ACHN (cell line): Measurements from ENCODE around the gene PTDSS2.
"Not testable (repeated sequence)": the region's sequence is repeated elsewhere in the genome, so short reads cannot be mapped to it uniquely, and the experiment has no call there.

ENCODE experiments used
- DNase-seq: peaks from one replicate; pipeline ENCODE4 v3.0.0-alpha.2; 2015
- in situ Hi-C: cut with HindIII; loops from 2 replicates; pipeline ENCODE4 v1.10.0; 2017; ENCODE audit warnings: low sequenced_read_pairs, low pct_ligation_motif_present, low pct_unique_long_range_greater_than_20kb

PTDSS2 gene

DNA sequence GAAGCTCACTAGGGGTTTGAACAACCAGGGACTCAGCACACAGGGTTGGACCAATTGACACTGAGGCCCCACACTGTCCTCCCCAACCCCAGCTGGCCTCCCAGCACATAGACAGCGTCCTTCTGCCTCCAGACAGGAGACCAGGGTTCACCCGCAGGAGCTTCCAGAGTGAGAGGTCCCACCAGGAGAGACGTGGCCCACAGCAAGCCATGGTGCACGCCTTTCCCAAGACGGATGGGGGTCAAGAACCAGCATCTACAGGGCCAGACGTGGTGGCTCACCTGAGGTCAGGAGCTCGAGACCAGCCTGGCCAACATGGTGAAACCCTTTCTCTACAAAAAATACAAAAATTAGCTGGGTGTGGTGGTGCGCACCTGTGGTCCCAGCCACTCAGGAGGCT is 23.2 kb upstream of the PTDSS2 start:
- in situ Hi-C loops: no loop called here

DNA sequence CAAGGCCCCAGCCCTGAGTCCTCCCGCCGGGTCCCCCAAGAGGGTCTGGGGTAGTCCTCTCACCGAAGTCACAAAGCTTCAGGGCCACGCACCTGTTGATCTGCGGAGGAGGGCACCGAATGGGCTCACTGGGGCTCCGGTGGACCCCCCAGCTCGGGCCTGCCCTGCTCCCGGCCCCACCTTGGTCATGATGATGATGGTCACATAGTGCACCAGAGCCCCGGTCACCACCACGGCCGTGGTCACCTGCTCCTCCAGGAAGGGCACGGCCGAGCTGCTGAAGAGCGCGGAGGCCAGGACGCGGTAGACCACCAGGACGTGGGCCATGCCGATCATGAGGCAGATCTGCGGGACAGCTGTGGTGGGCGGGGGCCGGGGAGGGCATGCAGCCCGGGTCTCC is 21.8 kb upstream of the PTDSS2 start:
- in situ Hi-C loops: no loop called here
- no peak for DNase-seq

More for the DNA sequence above, 23.2 kb upstream of the PTDSS2 start:
- DNase-seq: no peak

DNA sequence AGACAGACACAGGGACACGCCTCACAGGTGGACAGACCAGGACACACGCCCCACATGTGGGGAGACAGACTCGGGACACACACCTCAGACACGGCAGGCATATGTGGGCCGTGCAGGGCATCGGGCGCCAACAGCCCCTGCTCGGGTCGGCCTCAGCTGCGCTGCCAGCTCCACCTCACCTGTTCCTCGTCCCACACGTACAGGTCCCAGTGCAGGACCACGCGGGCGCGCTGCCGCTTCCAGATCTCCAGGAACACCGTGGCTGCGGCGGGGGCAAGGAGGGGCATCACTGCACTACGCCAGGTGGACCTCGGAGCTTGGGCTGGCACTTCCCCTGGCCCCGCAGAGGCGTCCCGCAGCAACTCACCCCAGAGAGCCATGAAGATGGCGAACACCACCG is 20.7 kb upstream of the PTDSS2 start:
- DNase-seq: no peak
- in situ Hi-C loops: no loop called here

DNA sequence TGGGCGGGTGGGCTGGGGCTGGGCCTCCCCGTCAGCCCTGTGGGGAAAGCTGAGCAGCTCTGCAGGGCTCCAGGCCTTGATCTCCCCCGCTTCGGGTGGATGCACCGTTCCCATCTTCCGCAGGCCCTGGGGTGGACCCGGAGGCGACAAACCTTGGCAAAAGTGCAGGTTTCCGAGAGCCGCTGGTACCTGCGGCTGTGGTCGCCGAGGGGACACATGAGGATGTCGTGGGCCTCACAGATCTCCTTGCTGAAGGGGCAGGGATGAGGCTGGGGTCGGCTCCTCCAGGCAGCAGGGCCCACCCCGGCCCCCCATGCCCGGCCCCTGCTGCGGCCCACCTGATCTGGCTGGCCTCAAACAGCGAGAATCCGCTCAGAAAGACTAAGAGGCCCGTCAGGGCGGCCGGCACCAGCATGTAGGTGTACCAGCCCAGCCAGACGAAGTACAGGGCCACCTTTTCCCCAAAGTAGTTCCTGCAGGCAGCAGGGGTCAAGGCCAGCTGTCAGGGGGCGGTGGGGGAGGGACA is 20.1 kb upstream of the PTDSS2 start:
- DNase-seq: no peak
- in situ Hi-C loops: no loop called here

DNA sequence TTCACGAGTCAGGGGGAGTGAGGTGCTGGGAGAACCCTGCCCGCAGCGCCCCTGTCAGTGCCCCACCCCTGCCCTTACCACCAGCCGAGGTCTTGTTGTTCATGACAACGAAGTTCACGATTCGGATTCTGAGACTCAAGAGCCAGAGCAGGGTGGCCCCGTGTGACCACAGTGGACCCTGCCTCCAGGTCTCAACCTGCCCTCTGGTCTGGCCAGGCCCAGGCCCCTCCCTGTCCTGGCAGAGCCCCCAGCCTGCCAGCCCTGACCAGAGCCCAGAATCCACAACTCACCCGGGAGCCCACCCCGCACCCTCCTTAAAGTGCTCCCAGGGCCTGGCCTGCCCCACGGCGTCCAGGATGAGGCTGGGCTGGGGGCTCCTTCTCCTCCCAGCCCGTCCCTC is 18.2 kb upstream of the PTDSS2 start:
- in situ Hi-C loops: no loop called here
- no peak for DNase-seq

DNA sequence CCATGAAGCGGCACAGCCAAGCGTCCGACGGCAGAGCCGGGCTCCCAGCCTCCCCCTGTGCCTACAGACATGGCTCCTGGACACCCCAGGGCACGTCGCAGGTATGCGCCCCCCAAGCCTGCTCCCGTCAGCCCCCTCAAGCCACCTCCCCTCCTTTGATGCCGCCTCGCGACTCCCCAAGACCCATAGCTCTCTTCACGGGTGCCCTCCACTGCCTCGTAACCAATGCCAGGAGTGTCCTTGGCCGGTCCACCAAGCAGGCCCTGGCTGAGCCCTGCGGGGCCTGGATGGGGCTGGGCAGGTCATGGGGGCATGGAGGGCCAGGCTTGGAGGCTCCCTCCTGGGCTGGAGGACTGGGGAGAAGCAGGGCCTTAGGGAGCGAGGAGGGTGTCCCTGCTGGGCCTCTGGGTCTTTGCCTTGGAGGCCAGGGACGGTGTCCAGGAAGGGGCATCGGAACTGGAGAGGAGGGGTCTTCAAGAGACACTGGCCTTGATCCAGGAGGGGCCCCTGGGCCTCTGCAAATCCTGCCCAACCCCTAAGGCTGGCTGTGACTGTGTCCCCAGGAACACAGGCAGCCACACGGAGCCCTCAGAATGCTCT is 17.5 kb upstream of the PTDSS2 start:
- in situ Hi-C loops: no loop called here

DNA sequence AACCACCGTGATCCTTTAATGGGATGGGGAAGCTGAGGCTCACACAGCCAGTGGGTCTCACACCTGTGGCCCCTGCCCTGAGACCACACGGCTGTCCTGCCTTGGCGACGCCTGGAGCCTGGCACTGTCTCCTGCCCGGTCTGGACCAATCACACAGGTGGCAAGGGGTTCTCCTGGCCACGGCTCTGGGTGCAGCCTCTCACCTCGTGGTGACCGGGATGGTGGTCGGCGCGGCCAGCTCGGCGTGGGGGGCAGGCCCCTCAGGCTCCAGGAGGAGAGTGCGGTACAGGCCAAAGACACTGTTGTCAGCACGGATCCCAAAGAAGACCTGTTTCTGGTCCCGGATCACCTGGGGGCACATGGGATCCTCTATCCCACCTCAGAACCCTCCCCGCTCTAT is 17.0 kb upstream of the PTDSS2 start:
- in situ Hi-C loops: no loop called here
- no peak for DNase-seq

More for the DNA sequence above, 17.5 kb upstream of the PTDSS2 start:
- no peak for DNase-seq

DNA sequence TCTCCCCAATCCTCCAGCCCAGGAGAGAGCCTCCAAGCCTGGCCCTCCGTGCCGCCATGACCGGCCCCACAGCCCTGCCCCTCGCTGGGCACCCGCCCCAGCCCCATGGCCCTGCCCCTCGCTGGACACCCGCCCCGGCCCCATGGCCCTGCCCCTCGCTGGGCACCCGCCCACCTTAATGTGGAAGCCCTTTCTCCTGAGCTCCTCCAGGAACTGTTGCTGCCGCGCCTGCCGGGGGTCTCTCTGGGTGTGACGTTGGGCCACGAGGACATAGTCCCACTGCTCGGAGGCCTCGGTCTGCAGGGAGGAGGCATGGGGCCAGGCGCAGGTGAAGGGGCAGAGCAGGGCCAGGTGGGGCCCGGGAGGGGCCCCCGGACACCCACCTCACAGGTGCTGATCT is 16.4 kb upstream of the PTDSS2 start:
- DNase-seq: no peak
- in situ Hi-C loops: no loop called here

DNA sequence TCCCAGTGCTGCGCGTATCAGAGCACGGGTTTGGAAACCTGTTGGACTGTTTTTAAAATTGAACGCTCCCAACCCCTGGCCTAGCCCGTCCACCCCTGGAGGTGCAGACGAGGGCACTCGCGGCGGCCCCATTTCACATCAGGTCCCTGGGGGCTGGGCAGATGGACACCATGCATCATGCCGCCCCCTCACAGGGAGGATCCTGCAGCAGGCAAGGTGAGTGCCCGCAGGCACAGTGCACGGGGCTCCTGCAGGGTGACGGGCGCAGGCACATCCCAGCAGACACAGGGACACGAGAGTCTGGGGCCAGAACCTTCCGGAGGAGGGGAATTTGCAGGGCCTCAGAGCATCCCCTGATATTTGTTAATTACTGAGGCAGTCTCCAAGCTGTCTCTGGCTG is 15.6 kb upstream of the PTDSS2 start:
- in situ Hi-C loops: no loop called here
- DNase-seq: no peak

DNA sequence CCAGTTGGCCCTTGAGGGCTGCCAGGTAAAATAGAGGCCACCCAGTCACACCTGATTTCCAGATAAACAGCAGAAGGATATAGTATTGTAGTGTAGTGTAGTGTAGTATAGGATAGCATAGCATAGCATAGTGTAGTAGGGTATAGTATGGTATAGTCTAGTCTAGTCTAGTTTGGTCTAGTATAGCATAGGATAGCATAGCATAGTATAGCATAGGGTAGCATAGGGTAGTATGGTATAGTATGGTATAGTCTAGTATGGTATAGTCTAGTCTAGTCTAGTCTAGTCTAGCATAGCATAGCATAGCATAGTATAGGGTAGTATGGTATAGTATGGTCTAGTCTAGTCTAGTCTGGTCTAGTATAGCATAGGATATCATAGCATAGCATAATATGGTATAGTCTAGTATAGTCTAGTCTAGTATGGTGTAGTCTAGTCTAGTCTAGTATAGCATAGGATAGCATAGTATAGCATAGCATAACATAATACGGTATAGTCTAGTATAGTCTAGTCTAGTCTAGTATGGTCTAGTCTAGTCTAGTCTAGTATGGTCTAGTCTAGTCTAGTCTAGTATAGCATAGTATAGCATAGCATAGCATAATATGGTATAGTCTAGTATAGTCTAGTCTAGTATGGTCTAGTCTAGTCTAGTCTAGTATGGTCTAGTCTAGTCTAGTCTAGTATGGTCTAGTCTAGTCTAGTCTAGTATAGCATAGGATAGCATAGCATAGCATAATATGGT is 14.9 kb upstream of the PTDSS2 start:
- DNase-seq, in situ Hi-C loops: not testable (repeated sequence)

DNA sequence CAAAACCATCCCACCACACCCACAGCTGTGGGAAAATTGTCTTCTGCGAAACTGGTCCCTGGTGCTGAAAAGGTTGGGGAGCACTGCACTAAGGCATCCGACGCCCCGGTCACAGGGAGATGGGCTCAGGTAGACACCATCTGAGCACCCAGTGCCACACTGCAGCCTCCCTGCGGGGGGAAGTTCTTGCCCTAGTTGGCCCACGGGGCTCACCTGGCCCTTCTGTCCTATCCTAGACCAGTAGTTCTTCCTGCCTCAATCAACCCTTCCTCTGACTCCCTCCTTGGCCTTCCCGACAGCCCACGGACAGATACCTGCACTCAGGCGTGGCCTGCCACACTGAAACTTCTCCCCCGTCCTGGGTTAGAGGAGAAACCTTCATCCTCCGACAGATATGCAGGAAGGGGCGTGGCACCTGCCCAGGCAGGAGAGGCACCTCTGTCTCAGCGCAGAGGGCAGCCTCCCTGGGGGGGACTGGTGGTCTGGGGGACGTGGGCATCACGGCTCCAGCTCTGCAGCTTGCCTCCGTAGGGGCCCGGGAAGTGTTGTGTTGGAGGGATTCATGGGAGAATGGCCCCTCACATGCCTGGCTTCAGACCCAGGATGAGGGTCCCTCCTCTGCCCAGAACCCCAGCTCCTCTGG is 12.7 kb upstream of the PTDSS2 start:
- in situ Hi-C loops: no loop called here
- DNase-seq: no peak

DNA sequence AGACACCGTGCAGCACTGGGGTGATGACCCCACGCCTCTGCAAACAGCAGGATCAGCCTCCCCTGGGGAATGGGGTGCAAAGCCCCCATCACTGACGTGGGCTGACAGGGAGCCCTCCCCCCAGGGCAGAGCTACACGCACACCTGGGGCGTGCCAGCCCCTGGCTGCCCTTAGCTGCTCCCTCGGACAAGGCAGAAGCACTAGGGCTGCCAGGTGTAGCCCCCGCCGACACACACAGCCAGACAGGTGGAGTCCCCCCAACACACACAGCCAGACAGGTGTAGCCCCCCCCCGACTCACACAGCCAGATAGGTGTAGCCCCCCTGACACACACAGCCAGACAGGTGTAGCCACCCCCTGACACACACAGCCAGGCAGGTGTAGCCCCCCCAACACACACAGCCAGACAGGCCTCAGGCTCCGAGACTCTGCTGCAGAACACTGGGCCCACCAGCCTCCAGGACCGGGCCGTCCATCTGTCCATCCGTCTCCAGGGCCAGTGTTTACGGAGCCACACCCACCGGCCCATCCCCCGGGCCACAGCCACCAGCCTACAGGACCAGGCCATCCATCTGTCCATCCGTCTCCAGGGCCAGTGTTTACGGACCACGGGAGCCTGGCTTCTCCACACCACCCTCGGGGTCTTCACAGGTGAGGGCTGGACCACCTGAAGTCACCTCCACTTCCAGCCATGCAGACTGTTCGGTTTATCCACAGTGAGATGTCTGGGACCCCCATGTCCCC is 11.8 kb upstream of the PTDSS2 start:
- in situ Hi-C loops: no loop called here
- DNase-seq: no peak

DNA sequence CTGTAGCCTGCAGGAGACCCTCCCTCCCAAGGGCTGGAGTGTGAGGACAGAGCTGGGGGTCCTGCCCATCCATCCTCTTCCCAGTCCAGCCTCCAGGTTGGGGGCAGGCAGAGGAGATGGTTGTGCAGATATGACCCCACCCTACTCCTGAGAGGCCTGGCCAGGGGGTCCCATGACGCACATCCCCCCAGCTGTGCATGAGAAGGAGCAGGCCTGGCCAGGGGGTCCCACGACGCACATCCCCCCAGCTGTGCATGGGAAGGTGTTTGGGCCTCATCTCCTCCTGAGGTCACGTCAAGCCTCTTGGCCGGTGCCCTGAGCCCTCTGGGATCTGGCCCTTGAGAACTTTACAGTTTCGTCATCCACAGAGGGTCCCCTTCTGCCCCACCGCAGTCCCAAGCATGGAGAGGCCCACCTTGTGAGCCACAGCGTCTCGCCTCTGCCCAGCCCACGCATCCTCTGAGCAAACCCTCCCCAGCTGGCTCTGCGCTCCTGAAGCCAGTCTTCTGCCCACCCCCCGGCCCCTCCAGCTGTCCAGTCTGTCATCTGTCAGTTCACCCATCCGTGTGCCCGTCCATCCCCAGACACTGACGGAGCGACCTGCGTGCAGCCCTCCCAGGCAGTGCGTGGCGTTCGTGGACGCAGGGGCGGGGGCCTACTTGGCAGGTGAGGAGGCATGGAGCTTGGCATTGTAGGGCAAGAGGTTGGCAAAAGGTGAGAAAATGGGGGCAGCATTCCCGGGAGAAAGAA is 10.6 kb upstream of the PTDSS2 start:
- DNase-seq: no peak
- in situ Hi-C loops: no loop called here

DNA sequence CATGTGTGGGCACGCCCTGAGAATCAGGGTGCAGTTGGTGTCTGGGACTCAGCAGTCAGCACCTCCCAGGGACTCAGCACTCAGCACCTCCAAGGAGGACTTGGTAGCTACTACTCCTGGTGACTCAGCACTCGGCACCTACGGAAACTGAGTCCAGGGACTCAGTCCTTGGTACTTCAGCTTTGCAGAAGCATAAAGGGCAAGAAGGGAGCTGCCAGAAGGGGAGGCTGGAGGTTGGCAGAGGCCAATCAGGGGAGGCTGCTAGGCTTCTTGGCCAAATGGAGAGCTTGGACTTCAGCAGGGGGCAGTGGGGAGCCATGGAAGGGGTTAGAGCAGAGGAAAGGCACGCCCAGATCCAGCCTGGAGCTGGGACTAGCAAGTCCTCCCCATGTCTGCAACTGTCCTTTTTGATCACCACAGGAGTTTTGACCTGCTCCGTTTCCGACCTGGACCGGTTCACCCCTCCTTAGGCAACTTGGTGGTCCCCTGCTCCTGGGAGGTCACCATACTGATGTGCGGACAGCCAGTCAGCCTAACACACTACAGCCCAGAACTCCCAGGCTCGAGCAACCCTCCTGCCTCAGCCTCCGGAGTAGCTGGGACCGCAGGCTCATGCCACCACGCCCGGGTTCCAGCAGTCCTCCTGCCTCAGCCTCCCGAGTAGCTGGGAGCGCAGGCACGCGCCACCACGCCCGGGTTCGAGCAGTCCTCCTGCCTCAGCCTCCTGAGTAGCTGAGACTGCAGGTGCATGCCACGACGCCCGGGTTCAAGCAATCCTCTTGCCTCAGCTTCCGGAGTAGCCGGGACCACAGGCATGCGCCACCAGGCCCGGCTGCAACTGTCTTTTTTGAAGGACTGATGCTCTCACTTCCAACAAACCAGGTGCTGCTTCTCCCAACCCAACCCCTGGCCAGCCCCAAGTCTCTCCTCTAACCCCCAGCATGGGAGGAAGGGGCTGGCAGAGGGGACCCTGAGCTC is 9.7 kb upstream of the PTDSS2 start:
- in situ Hi-C loops: no loop called here
- DNase-seq: no peak

DNA sequence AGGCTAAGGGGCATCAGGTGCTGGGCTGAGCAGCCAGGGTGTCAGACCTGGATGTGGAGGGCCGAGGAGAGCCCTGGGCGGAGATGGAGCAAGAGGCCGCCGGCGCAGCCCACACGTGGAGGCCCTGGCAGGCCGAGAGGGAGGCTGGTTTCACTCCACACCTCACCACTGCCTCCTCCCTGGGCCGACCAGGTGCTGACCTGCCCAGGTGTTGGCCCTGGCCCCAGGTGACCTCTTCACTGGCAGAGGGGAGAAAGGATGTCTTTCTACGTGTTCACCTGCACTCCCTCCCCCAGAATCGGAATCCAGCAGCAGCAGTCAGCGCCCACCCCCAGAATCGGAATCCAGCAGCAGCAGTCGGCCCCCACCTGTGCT is 9.0 kb upstream of the PTDSS2 start:
- in situ Hi-C loops: no loop called here
- DNase-seq: no peak

DNA sequence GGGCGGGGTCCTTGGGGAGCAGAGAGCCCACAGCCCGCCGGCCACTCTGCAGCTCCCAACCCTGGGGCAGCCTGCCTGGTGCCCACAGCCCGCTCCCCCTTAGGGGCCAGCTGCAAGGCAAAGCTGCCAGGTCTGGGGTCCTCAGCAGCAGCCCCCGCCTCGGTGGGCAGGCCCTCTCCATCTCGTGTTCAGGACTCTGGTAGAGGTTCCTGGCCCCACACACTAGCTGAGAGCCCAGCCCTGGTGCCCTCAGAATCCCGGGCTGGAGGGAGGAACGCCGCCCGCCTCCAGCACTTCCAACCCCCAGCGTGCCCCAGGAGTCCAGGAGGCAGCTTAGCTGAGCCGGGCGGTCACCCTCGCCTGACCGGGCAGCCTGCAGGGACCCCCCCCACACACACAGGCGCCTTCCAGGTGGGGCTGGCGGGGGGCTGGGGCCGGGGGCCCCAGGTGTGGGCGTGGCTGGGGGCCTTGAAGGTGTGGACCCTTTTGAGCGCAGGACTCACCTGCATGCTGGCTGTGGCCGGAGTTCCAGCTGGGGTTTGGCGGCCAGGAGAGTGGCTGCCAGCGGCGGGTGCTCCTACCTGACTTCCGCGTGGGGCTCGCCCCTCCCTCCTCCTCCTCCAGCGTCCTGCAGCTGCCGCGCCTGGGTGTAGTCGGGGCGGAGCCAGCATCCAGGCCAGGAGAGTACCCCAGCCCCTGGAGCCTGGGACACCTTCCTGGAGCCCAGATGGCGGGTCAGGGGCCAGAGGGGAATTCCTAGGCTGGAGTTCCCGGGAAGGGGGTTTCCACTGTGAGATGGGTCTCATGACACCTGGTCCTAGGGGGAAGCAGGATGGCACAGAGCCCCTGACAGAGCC is 8.4 kb upstream of the PTDSS2 start, which contains the start of gene ANO9:
ANO9 (minus strand) TSS at position 594 of the 857 bp plus-strand sequence; CDS start at position 509, 85 bp downstream.
- in situ Hi-C loops: no loop called here
- DNase-seq: no peak
